ENCODE results near the gene GINS2. TPM values are rescaled to one million over a fixed set of nuclear protein-coding genes. Genes with fewer than 3 reads are reported as not detected.
A peak's percentile ranks its signal among the peaks of the same experiment; 100 is the strongest.

GINS2 gene
- total RNA-seq, 4 donors from 2014 or later: 0.24 to 1.2 (median 0.55) TPM

DNA sequence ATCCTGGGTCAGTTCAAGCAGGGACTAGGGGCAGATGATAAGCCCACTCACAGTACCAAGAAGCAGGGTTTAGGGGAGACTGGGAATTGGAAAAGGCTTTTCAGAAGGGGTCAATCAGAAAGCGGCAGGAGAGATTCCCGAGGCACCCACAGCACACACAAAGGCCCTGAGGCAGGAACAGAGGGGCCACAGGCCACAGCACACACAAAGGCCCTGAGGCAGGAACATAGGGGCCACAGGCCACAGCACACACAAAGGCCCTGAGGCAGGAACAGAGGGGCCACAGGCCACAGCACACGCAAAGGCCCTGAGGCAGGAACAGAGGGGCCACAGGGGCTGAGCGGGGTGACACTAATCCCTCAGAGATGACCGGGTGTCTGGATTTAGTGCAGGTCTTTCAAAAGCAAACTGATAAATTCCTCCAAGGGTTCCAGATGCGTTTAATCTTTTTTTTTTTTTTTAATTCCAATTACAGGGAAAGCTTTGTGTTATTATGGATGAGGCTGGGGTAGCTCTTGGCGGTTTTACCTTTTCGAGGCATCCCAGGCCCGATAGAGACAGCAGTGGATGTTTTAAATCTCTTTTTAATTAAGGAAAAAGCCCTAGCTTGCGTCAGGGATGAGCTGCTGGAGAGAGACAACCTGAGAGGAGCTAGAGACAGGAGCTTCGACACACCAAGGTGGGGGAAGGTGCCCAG is 31.0 kb upstream of the GINS2 start:
- Histone ChIP-seq H3K27me3 (no peaks in the 10 kb centered on the region), H3K4me3 (replicated peaks in 1 of 3) (no peak overlapping the region), H3K36me3 (no peaks in the 10 kb centered on the region), H3K4me1 (peaks cover 0 to 12% of the 10 kb centered on the region in 2 donors), H3K27ac (no peak overlapping the region), H3K9me3 (no peaks in the 10 kb centered on the region)
- 89 to 95% methylated on average over 11 of the region's 11 CpGs for WGBS, 2 donors
- TF ChIP-seq POLR2A (IDR thresholded peaks at IDR 0.05): no peak
- TF ChIP-seq, protein P1, sequence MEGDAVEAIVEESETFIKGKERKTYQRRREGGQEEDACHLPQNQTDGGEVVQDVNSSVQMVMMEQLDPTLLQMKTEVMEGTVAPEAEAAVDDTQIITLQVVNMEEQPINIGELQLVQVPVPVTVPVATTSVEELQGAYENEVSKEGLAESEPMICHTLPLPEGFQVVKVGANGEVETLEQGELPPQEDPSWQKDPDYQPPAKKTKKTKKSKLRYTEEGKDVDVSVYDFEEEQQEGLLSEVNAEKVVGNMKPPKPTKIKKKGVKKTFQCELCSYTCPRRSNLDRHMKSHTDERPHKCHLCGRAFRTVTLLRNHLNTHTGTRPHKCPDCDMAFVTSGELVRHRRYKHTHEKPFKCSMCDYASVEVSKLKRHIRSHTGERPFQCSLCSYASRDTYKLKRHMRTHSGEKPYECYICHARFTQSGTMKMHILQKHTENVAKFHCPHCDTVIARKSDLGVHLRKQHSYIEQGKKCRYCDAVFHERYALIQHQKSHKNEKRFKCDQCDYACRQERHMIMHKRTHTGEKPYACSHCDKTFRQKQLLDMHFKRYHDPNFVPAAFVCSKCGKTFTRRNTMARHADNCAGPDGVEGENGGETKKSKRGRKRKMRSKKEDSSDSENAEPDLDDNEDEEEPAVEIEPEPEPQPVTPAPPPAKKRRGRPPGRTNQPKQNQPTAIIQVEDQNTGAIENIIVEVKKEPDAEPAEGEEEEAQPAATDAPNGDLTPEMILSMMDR (IDR thresholded peaks at IDR 0.05): no peak
- DNase-seq: no peak
- intact Hi-C loops (cut with DNase I): loop anchor here (2.0 to 10.0 kb wide), 4 partner anchors 62 to 605 kb away; partner anchors contain the start of gene CIBAR2

DNA sequence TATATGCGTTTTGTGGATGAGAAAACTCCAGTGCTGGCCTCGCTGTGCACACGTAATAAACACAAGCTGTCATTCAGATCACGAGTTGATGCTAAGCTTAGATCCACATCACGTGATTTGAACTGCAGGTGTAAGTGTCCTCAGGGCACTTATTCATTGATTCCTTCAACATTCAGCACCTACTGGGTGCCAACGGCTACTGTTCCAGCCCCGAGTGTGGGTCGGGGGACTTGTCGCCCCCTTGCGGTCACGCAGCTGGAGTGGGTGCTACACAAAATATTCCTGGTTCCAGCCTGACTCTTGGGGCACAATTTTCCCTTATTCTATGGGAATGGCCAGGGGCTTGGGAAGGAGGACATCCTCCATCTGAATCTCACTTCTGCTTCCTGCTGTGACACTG is 29.9 kb upstream of the GINS2 start:
- Histone ChIP-seq H3K9me3 (no peaks in the 10 kb centered on the region), H3K4me1 (peaks cover 0 to 12% of the 10 kb centered on the region in 2 donors), H3K27ac (no peak overlapping the region), H3K4me3 (replicated peaks in 1 of 3) (no peak overlapping the region), H3K36me3 (no peaks in the 10 kb centered on the region), H3K27me3 (no peaks in the 10 kb centered on the region)
- WGBS, 2 donors: 48 to 63% methylated on average over 10 to 11 of the region's 11 CpGs
- DNase-seq: no peak
- intact Hi-C loops (cut with DNase I): loop anchor here (2.0 to 10.0 kb wide), 4 partner anchors 61 to 604 kb away; partner anchors contain the start of gene CIBAR2
- TF ChIP-seq, protein P1 (IDR thresholded peaks at IDR 0.05): peak in 3 of 6 experiments; percentile 22 to 33 (median 30)
- no peak for TF ChIP-seq POLR2A (IDR thresholded peaks at IDR 0.05)

DNA sequence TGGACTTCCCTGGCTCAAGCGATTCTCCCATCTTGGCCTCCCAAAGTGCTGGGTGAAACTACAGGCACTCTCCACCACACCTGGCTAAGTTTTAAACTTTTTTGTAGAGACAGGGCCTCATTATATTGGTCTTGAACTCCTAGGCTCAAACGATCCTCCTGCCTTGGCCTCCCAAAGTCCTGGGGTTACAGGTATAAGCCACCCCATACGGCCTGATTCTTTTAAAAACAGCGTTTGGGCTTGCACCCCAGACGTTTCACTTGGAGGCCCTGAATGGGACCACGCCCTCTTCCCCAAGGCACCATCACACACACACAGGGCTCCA is 29.4 kb upstream of the GINS2 start:
- whole genome bisulfite sequencing, 2 donors: 49 to 53% methylated on average over 6 of the region's 6 CpGs
- no peak overlapping the region for H3K4me3 ChIP-seq (replicated peaks in 1 of 3)
- intact Hi-C loops (cut with DNase I): loop anchor here (2.0 to 10.0 kb wide), 4 partner anchors 61 to 603 kb away; partner anchors contain the start of gene CIBAR2
- H3K36me3 ChIP-seq: no peaks in the 10 kb centered on the region
- no peaks in the 10 kb centered on the region for H3K27me3 ChIP-seq
- no peak overlapping the region for H3K27ac ChIP-seq
- no peak for DNase-seq
- no peaks in the 10 kb centered on the region for H3K9me3 ChIP-seq
- TF ChIP-seq, protein P1 (IDR thresholded peaks at IDR 0.05): no peak
- no peak for TF ChIP-seq POLR2A (IDR thresholded peaks at IDR 0.05)
- peaks cover 0 to 12% of the 10 kb centered on the region in 2 donors for H3K4me1 ChIP-seq

DNA sequence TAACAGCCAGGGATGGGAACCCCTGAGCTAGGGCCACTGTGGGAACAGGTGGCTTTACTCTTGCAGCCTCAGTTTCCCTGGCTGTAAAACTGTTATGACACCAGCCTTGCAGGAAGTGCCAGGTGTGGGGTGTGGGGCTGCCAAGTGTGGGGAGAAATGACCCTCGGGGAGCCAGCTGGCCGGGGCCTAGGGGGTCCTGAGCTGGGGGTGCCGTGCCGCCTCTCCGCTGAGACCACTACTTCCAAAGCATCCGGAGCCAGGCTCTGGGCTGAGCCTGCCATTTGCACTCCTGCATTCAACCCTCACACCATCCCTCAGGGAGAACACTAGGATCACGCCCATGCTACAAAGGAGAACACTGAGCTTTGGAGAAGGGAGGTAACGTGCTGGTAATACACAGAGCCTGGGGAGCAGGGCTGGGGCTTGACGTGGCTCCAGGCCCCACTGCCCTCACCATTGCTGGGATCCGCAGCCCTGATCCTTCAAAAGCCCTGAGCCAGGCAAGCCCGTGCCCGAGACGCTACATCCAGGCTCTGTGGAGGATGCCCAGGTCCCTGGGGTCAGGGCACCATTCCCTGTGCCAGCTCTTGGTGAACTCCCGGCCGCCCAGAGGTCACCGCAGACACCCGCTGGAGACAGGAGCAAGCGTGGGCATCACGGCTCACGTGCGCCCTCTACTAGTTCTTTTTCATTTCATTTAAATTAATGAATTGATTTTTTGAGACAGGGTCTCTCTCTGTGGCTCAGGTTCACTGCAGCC is 28.8 kb upstream of the GINS2 start:
- Histone ChIP-seq H3K27me3 (no peaks in the 10 kb centered on the region), H3K4me3 (replicated peaks in 1 of 3) (no peak overlapping the region), H3K27ac (no peak overlapping the region), H3K36me3 (no peaks in the 10 kb centered on the region), H3K9me3 (no peaks in the 10 kb centered on the region), H3K4me1 (peaks cover 0 to 12% of the 10 kb centered on the region in 2 donors)
- DNase-seq: peak; percentile 64 to 72
- TF ChIP-seq, protein P1 (IDR thresholded peaks at IDR 0.05): peak; percentile 45 to 78 (median 70)
- no peak for TF ChIP-seq POLR2A (IDR thresholded peaks at IDR 0.05)
- intact Hi-C loops (cut with DNase I): loop anchor here (2.0 to 10.0 kb wide), 4 partner anchors 60 to 603 kb away; partner anchors contain the start of gene CIBAR2
- 44 to 49% methylated on average over 12 of the region's 21 CpGs for WGBS, 2 donors

DNA sequence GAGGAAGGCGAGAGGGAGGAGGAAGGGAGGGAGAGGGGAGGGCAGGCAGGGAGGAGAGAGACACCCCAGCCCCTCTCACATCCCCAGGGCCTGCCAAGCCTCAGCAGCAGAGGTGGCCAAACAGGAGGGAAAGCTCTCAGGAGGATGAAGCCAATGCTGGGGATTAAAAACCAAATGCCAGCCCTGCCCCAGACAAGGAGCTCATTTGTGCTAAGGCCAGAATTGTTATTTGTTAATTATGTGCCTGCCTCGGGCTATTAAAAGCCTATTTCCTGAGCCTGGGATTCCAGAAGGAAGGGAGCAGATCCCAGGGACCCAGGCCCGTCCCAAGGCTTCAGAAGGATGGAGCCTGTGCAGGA is 27.9 kb upstream of the GINS2 start:
- WGBS, 2 donors: 61 to 79% methylated on average over 3 of the region's 3 CpGs
- DNase-seq: no peak
- no peaks in the 10 kb centered on the region for H3K9me3 ChIP-seq
- intact Hi-C loops (cut with DNase I): loop anchor here (5.0 to 10.0 kb wide), 3 partner anchors 59 to 602 kb away; partner anchors contain the start of gene CIBAR2
- TF ChIP-seq, protein P1 (IDR thresholded peaks at IDR 0.05): no peak
- TF ChIP-seq POLR2A (IDR thresholded peaks at IDR 0.05): no peak
- H3K4me1 ChIP-seq: peaks cover 0 to 12% of the 10 kb centered on the region in 2 donors
- no peak overlapping the region for H3K27ac ChIP-seq
- no peak overlapping the region for H3K4me3 ChIP-seq (replicated peaks in 1 of 3)
- H3K27me3 ChIP-seq: no peaks in the 10 kb centered on the region
- H3K36me3 ChIP-seq: no peaks in the 10 kb centered on the region

All from thyroid gland (tissue), 4 donors.